GM12878 (cell line): ENCODE results near the gene CCDC51.

Source experiments
- BHLHE40 ChIP-seq, 2 experiments: fragments of 450-650 bp in 1 of 2; IDR thresholded peaks; 2 replicates each; pipeline ENCODE4 v1.6.1; 2011 to 2017; ENCODE audit warnings: low read depth in 2 of 2, borderline replicate concordance in 1 of 2, improper control_type of control experiment in 1 of 2, low read length in 1 of 2, mild to moderate bottlenecking in 1 of 2
- CHD1 ChIP-seq: IDR thresholded peaks from 2 replicates; pipeline ENCODE4 v1.6.1; 2012; ENCODE audit warnings: low read depth, low read length, improper control_type of control experiment
- CHD2 ChIP-seq: IDR thresholded peaks from 2 replicates; pipeline ENCODE4 v1.6.1; 2011; ENCODE audit warnings: low read depth, low read length, improper control_type of control experiment, borderline replicate concordance
- CTCF ChIP-seq, 3 experiments: IDR thresholded peaks in 2 of 3; conservative IDR thresholded peaks in 1 of 3; 2 replicates each; pipeline ENCODE4 v1.5.1; 2011; ENCODE audit warnings: low read depth in 3 of 3, low read length in 3 of 3, mild to moderate bottlenecking in 3 of 3, control low read depth in 2 of 3, moderate library complexity in 2 of 3, inconsistent platforms in 1 of 3, mixed read lengths in 1 of 3; ENCODE audit not compliant: control insufficient read depth in 2 of 3, insufficient read depth in 1 of 3; ENCODE audit errors: extremely low read depth in 1 of 3
- EGR1 ChIP-seq, 2 experiments: IDR thresholded peaks; 1 replicate in 1 of 2; 2 replicates in 1 of 2; pipeline ENCODE4 v1.6.1; 2011 to 2012; ENCODE audit warnings: low read depth in 2 of 2, low read length in 2 of 2, borderline replicate concordance in 1 of 2, mild to moderate bottlenecking in 1 of 2, moderate library complexity in 1 of 2
- KAT2A ChIP-seq: conservative IDR thresholded peaks from 2 replicates; pipeline ENCODE4 v1.6.1; 2011; ENCODE audit warnings: low read depth, low read length; ENCODE audit not compliant: control insufficient read depth
- MYC ChIP-seq: IDR thresholded peaks from 2 replicates; pipeline ENCODE4 v1.6.1; 2011; ENCODE audit warnings: mild to moderate bottlenecking, low read length, moderate library complexity, inconsistent platforms; ENCODE audit not compliant: insufficient read depth, insufficient replicate concordance, insufficient read length, severe bottlenecking
- POLR2A ChIP-seq: IDR thresholded peaks from 2 replicates; pipeline ENCODE4 v1.6.1; 2011; ENCODE audit warnings: low read depth, mild to moderate bottlenecking, low read length
- POLR2AphosphoS5 ChIP-seq: IDR thresholded peaks from 2 replicates; pipeline ENCODE4 v1.6.1; 2011; ENCODE audit warnings: mild to moderate bottlenecking, low read length, inconsistent platforms
- PRDM15 ChIP-seq: fragments of 450-650 bp; formaldehyde crosslinking; IDR thresholded peaks from 2 replicates; pipeline ENCODE4 v1.4.0; 2020; ENCODE audit warnings: mild to moderate bottlenecking, moderate library complexity
- REST ChIP-seq: IDR thresholded peaks from 2 replicates; pipeline ENCODE4 v1.6.1; 2012; ENCODE audit warnings: mild to moderate bottlenecking, low read depth, low read length
- SMARCA5 ChIP-seq: fragments of 450-650 bp; IDR thresholded peaks from 2 replicates; pipeline ENCODE4 v1.6.1; 2017; ENCODE audit warnings: mild to moderate bottlenecking
- TAF1 ChIP-seq: IDR thresholded peaks from 2 replicates; pipeline ENCODE4 v1.6.1; 2011; ENCODE audit warnings: mild to moderate bottlenecking, low read depth, low read length, borderline replicate concordance

- no peak for TF ChIP-seq REST
- no peak for TF ChIP-seq CHD2
- no peak for TF ChIP-seq BHLHE40 (IDR thresholded peaks at IDR 0.05; ENCODE audit: borderline replicate concordance in 1 of 2, low read depth in 2 of 2, low read length in 1 of 2)
- TF ChIP-seq MYC = no peak
- TF ChIP-seq POLR2A = no peak
- TF ChIP-seq CTCF (IDR thresholded peaks at IDR 0.05 in 2 of 3, conservative IDR thresholded peaks at IDR 0.05 in 1 of 3; ENCODE audit: control insufficient read depth in 2 of 3, extremely low read depth in 1 of 3, insufficient read depth in 1 of 3, low read depth in 3 of 3, low read length in 3 of 3) = no peak
- no peak for TF ChIP-seq KAT2A
- TF ChIP-seq POLR2AphosphoS5 = no peak
- no peak for TF ChIP-seq CHD1
- TF ChIP-seq PRDM15 = no peak
- no peak for TF ChIP-seq TAF1
- TF ChIP-seq EGR1 (IDR thresholded peaks at IDR 0.05; ENCODE audit: borderline replicate concordance in 1 of 2, low read depth in 2 of 2, low read length in 2 of 2) = no peak
- no peak for TF ChIP-seq SMARCA5
Measured at GRCh38 chr3:48423883-48424695, 15.8 kb downstream of the CCDC51 start.
